ENCODE measurements around the gene MANBA.
"Not testable (repeated sequence)": the region's sequence is repeated elsewhere in the genome, so short reads cannot be mapped to it uniquely, and the experiment has no call there.

Gene MANBA

DNA sequence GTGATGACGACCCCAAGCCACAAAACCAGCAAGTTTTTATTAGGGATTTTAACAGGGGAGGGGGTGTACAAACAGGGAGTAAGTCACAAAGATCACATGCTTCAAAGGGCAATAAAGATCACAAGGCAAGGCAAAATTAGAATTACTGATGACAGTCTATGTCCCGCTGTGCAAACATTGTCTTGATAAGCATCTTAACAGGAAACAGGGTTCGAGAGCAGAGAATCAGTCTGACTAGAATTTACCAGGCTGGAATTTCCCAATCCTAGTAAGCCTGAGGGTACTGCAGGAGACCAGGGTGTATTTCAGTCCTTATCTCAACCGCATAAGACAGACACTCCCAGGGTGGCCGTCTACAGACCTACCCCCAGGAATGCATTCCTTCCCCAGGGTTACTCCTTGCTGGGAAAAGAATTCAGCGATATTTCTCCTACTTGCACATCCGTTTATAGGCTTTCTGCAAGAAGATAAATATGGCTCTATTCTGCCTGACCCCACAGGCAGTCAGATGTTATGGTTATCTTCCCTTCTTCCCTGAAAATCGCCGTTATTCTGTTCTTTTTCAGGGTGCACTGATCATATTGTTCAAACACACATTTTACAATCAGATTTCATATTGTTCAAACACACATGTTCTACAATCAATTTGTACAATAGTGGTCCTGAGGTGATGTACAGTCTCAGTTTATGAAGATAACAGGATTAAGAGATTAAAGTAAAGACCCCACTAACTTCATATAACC is 41.8 kb downstream of the MANBA start:
- not testable (repeated sequence) for DNase-seq

GRCh38 chr4:102717448-102718092 is 43.2 kb downstream of the MANBA start:
- no peak for DNase-seq

- no peak for DNase-seq
These were observed 45.7 kb downstream of the MANBA start for GRCh38 chr4:102715057-102715456.

GRCh38 chr4:102713774-102714173 is 47.0 kb downstream of the MANBA start:
- DNase-seq: not testable (repeated sequence)

GRCh38 chr4:102713096-102713495 is 47.7 kb downstream of the MANBA start:
- no peak for DNase-seq

DNA sequence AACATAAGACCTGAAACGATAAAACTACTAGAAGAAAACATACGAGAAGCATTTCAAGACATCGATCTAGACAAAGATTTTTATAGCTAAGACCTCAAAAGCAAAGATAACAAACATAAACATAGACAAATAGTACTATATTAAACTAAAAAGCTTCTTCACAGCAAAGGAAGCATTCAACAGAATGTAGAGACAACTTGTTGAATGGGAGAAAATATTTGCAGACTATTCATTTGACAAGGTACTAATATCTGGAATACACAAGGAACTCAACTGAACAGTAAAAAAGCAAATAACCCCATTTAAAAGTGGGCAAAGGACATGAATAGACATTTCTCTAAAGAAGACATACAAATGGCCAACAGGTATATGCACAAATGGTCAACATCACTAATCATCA is 49.8 kb downstream of the MANBA start:
- DNase-seq: no peak

GRCh38 chr4:102709060-102709459 is 51.7 kb downstream of the MANBA start:
- DNase-seq: not testable (repeated sequence)

DNA sequence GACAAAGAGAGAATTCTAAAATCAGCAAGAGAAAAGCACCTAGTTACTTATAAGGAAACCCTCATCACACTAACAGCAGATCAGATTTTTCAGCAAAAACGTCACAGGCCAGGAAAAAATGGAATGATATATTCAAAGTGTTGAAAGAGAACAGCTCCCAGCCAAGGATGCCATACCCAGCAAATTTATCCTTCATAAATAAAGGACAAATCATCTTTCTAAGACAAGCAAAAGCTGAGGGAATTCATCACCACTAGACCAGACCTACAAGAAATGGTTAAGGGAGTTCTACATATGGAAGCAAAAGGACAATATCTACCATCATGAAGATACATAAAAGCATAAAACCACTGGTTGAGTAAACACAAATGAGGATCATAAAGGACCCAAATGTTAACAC is 53.6 kb downstream of the MANBA start:
- no peak for DNase-seq

GRCh38 chr4:102705391-102705935 is 55.3 kb downstream of the MANBA start:
- DNase-seq: no peak

DNA sequence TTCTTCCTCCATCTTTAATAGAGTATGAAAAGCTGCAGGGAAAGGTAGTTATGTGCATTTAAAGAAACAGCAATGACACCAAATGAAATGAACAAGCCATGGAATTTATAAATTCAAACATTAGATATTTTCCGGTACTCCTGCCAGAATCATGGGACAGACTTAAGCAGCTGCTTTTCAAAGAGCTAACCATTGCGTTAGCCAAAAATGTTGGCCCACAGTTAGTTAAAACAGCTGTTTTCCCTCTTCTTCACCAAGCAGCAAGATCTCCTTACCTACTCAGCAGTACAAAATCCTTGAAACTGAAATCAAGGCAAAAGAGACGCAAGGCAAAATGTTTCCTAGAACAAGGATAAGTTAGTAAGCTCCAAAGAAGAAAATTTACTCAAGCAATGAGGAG is 64.0 kb downstream of the MANBA start:
- DNase-seq: no peak

DNA sequence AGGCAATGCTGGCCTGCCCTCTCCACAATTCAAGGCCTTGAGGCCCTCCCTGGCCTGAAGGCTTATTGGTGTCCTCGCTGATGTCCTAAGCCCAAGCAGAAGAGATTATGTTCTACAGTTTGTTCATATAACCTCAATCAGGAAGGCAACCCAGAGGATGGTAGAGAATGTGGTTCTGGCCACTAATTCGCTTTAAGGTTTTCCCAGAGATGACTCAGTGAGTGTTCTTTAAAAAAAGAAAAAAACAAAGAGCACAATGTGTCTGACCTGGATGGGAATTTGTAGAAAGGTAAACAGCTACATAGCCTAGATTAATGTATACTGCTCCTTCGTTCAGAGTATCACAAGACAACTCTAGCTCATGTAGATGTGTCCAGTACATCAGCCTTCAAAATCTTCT is 66.0 kb downstream of the MANBA start:
- no peak for DNase-seq

- no peak for DNase-seq
These were observed 66.9 kb downstream of the MANBA start for GRCh38 chr4:102693861-102694260.

GRCh38 chr4:102693262-102693850 is 67.4 kb downstream of the MANBA start:
- DNase-seq: no peak

- DNase-seq: no peak
These were observed 68.3 kb downstream of the MANBA start for GRCh38 chr4:102692474-102692873.

DNA sequence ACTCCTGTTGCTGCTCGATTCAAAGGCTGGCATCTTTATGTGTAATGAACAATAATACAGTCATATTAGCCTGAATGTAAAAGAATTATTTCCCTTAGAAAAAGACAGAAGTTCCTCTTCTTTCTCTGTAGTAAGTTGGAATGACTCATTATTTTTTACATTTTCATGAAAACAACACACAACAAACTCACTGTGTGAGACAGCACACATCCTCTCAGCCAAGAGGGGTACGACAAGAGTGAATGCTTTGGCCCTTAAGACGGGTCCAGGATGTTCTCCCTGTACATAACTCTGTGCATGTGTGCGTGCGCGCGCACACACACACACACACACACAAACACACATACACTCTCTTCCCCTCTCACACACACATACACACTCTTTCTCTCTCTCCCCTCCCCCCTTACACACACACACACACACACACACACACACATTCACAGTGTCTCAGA is 72.8 kb downstream of the MANBA start:
- DNase-seq: no peak

GRCh38 chr4:102687373-102687981 is 73.3 kb downstream of the MANBA start:
- no peak for DNase-seq

DNA sequence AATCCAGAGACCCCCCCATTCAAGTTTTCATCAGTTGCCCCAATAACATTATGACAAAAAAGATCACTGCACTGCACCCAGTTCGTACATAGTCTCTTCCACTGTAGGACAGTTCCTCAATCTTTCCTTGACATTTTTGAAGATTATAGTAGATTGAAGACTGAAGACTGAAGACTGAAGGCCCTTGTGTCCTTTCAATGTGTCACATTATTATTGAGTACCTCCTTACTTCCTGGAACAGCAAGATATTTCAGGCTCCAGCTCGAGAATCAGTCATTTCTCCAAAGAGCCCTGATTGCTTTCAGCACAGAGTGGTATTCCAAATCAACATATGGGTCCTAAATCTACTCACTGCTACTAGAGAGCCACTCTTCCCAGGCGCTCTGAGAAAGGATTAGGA is 75.0 kb downstream of the MANBA start:
- DNase-seq: no peak

GRCh38 chr4:102684610-102685052 is 76.1 kb downstream of the MANBA start:
- no peak for DNase-seq

DNA sequence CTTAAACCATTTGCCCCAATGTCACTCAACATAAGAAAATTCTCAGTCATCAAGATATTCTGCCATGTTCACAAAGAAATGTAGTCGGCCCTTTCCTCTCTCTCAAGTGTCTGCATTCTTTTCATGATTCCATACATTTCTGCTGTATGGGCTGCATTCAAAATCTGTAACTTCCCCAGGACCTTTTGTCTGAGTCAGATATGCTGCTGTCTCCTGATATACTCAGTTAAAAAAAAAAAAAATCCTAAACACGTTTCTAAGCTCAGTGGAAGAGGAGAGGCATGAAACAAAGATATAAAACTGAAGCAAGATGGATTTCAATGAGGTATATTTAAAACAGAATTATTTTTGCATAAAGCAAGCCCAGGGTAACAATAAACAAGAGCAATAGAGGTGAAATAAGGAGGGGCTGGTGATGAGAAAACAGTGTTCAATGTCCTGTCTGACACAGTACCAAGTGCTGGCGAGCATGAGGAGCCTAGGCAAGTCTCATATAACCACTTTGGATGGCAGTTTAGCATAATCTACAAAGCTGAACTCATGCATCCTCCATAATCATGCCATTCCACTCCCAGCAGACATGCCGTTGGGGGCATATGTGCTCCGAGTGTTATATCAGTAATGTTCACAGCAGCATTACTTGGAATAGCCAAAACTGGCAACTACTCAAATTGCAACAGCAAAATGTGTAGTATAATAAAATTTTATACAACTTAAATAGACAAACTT is 76.7 kb downstream of the MANBA start:
- no peak for DNase-seq

DNA sequence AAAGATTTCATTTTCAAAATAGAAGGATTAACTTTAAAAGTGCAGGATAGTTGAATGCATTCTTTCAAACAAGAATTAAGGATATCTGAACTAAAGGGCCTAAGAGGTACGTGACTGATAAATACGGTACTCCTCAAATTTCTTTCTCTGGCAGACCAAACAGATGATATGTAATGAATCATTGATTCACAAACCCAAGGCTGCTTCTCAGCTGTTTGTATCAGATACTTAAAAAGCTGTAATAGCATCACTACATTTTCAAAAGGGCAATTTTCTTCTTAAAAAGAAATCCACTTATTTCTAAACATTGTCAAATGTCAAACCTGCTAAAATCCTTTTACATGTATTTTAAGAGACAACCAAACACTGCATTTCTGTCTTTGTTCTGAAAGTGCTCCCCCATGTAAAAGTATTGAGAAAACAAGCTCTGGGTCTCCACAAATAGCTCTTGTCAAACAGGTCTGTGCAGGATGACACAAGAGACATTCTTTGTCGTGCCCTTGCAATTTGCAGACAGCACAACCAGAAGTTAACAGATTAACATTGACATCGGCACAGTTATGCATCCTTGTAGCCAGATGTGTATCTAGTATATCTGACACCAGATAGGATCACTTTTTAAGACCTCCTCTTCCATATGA is 82.0 kb downstream of the MANBA start:
- no peak for DNase-seq

DNA sequence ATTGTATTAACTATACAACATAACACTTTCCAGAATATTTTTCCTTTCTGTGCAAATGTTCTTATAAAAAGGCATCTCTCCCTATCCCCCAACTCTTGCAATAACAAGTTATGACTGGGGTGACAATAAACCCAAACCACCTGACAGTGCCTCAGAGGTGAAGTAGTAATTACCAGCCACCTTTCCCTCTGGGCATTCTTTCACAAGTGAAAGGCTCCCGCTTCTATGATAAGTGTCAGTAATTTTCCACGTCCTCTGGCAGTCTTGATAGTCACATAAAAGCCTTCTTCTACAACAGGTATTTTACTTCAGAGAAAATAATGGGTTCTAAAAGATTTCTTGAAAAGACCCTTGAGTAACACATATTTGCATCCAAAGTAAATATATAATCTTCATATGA is 82.7 kb downstream of the MANBA start:
- no peak for DNase-seq

DNA sequence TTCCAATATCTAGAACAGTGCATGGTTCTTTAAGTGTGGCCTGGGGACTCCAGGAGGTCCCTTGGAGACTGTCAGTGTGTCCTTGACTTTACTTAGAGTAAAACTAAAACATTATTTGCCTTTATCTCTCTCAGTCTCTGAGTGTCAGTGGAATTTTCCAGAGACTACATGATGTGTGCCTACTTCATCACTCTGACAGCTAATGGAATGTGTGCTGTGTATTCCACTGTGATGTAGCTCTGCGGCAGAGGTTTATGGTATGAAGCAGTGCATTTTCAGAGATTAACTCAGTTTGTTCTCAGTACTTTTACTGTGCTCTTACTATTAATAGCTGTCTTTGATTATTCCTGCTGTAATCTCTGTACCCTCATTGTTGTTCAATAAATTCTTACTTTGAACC is 85.6 kb downstream of the MANBA start:
- no peak for DNase-seq
